H1 (cell line): Measurements from ENCODE around the gene CACNA1A. TPM values are rescaled to one million over a fixed set of nuclear protein-coding genes. Genes with fewer than 3 reads are reported as not detected.

Experiments used
- BACH1 ChIP-seq: IDR thresholded peaks from 2 replicates; pipeline ENCODE4 v1.6.1; 2012; ENCODE audit warnings: low read length, improper control_type of control experiment
- CBX8 ChIP-seq: fragments of 300-800, 300-1000 bp; sonication (generic); IDR thresholded peaks from 2 replicates; pipeline ENCODE4 v1.7.1; 2016; ENCODE audit warnings: low read depth, low read length, borderline replicate concordance
- EP300 ChIP-seq, 2 experiments: IDR thresholded peaks; 1 replicate in 1 of 2; 2 replicates in 1 of 2; pipeline ENCODE4 v1.6.1; 2011 to 2012; ENCODE audit warnings: low read depth in 2 of 2, low read length in 2 of 2, mild to moderate bottlenecking in 2 of 2, borderline replicate concordance in 1 of 2, inconsistent platforms in 1 of 2, moderate library complexity in 1 of 2
- GTF2F1 ChIP-seq: IDR thresholded peaks from 2 replicates; pipeline ENCODE4 v1.6.1; 2012; ENCODE audit warnings: low read depth, low read length, improper control_type of control experiment, borderline replicate concordance
- NRF1 ChIP-seq: IDR thresholded peaks from 2 replicates; pipeline ENCODE4 v1.6.1; 2011; ENCODE audit warnings: mild to moderate bottlenecking, low read depth, low read length, improper control_type of control experiment
- POLR2AphosphoS5 ChIP-seq: IDR thresholded peaks from 2 replicates; pipeline ENCODE4 v1.6.1; 2011; ENCODE audit warnings: low read depth, low read length
- POU5F1 ChIP-seq: IDR thresholded peaks from 2 replicates; pipeline ENCODE4 v1.6.1; 2011; ENCODE audit warnings: low read depth, mild to moderate bottlenecking, low read length, moderate library complexity
- SAP30 ChIP-seq: fragments of 300-600 bp; sonication (generic); IDR thresholded peaks from 2 replicates; pipeline ENCODE4 v1.7.1; 2012; ENCODE audit warnings: low read length, moderate library complexity, mild to moderate bottlenecking, inconsistent platforms; ENCODE audit not compliant: insufficient read depth, insufficient replicate concordance
- SRF ChIP-seq: IDR thresholded peaks from 2 replicates; pipeline ENCODE4 v1.6.1; 2011; ENCODE audit warnings: mild to moderate bottlenecking, low read depth, low read length, moderate library complexity
- SUZ12 ChIP-seq: fragments of 200-600 bp; sonication (generic); IDR thresholded peaks from 2 replicates; pipeline ENCODE4 v1.6.1; 2012; ENCODE audit warnings: mild to moderate bottlenecking, inconsistent platforms, low read length, moderate library complexity, mixed read lengths
- polyA plus RNA-seq, 7 experiments: library from polyadenylated mRNA; depleted of rRNA in 3 of 7; stranded (reverse) in 5 of 7; unstranded in 2 of 7; fragments of >200 nt in 5 of 7; fragments of 200-250 nt in 2 of 7; gene quantifications; 1 replicate in 5 of 7; 2 replicates in 1 of 7; 4 replicates in 1 of 7; pipeline versions ENCODE4 v1.2.1 to v1.2.3, GENCODE V29; 2011 to 2013; ENCODE audit warnings: missing spikeins in 2 of 7, mixed read lengths in 2 of 7
- total RNA-seq: library from RNA; stranded (reverse); fragmentation: NEBNext Ultra II Directional; extraction: Animal tissue kit (Norgen Biotek cat#: 25700); gene quantifications from 2 replicates; pipeline ENCODE4 v1.2.1, GENCODE V29; 2021

Gene CACNA1A
- total and polyA plus RNA-seq, 2 of the 8 experiments (the other 6 are each of a cell fraction or from before 2014, with no cell fraction given) = 10.7 to 25.3 TPM

DNA sequence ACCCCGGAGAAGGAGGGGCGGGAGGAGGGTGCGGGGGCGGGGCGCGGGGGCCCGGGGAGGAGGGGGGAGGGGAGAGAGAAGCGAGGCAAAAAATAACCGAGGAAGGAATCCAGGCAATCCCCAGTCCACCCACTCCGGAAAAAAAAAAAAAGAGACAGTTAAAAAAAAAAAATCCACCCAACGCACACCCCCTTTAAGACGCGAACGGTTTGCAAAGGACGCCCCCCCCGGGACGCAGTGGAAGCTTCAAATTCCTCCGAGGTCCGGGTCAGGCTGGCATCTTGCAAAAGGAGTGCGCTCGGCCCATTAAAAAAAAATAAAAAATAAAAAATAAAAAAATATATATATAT, at the start of gene CACNA1A (continued):
- TF ChIP-seq POLR2AphosphoS5 (no peak), GTF2F1 (no peak), SUZ12 (no peak), CBX8 (no peak), EP300 (IDR thresholded peaks at IDR 0.05; ENCODE audit: borderline replicate concordance in 1 of 2, low read depth in 2 of 2, low read length in 2 of 2) (no peak), BACH1 (no peak), NRF1 (no peak), SRF (no peak), POU5F1 (no peak), SAP30 (no peak)
